OCI-LY3 (cell line): ENCODE data around the gene ZNF786.
A peak's percentile ranks its signal among the peaks of the same experiment; 100 is the strongest.

Experiments
- H2AFZ ChIP-seq: fragments of 200-600, 300-600 bp; shearing (Covaris generic); 2 replicates; pipeline ENCODE4 v1.6.0; 2014; ENCODE audit warnings: antibody characterized with exemption, low read depth, low read length
- H3K27ac ChIP-seq: fragments of 200-600, 300-600 bp; sonication (generic); 2 replicates; pipeline ENCODE4 v1.5.1; 2014; ENCODE audit warnings: mild to moderate bottlenecking, low read length, moderate library complexity, mixed read lengths
- H3K27me3 ChIP-seq: fragments of 200-600, 300-600 bp; sonication (generic); 2 replicates; pipeline ENCODE4 v1.6.1; 2014; ENCODE audit warnings: low read depth, low read length, mixed read lengths
- H3K36me3 ChIP-seq: fragments of 200-600, 300-600 bp; sonication (generic); replicated peaks from 2 replicates; pipeline ENCODE3; 2014; ENCODE audit warnings: low read depth, low read length, mixed read lengths
- H3K4me1 ChIP-seq: fragments of 300-600, 200-600 bp; sonication (generic); 2 replicates; pipeline ENCODE4 v1.6.1; 2014; ENCODE audit warnings: low read length, mixed read lengths
- H3K4me2 ChIP-seq: fragments of 200-600, 300-600 bp; sonication (generic); 2 replicates; pipeline ENCODE4 v1.6.1; 2014; ENCODE audit warnings: low read length, mixed read lengths
- H3K4me3 ChIP-seq: fragments of 300-600, 200-600 bp; sonication (generic); 2 replicates; pipeline ENCODE4 v1.5.1; 2014; ENCODE audit warnings: antibody characterized with exemption, mild to moderate bottlenecking, low read length, moderate library complexity
- H3K79me2 ChIP-seq: fragments of 300-600, 200-600 bp; shearing (Covaris generic); 2 replicates; pipeline ENCODE4 v1.6.1; 2014; ENCODE audit warnings: mild to moderate bottlenecking, low read length, mixed read lengths
- H3K9ac ChIP-seq: fragments of 300-600, 200-600 bp; shearing (Covaris generic); 2 replicates; pipeline ENCODE4 v1.6.0; 2014; ENCODE audit warnings: mild to moderate bottlenecking, low read length, moderate library complexity
- H3K9me3 ChIP-seq: fragments of 200-600, 300-600 bp; shearing (Covaris generic); 2 replicates; pipeline ENCODE4 v1.6.1; 2014; ENCODE audit warnings: low read length, mixed read lengths; ENCODE audit not compliant: insufficient read depth
- H4K20me1 ChIP-seq: fragments of 200-600, 300-600 bp; sonication (generic); 2 replicates; pipeline ENCODE4 v1.6.1; 2016; ENCODE audit warnings: low read length, mixed read lengths; ENCODE audit not compliant: insufficient read depth
- CTCF ChIP-seq: fragments of 200-600, 300-600 bp; sonication (generic); IDR thresholded peaks from 2 replicates; pipeline ENCODE4 v1.5.1; 2014; ENCODE audit warnings: antibody characterized with exemption, low read length, low read depth
- EZH2phosphoT487 ChIP-seq: fragments of 200-600 bp; shearing (Covaris generic); IDR thresholded peaks from 2 replicates; pipeline ENCODE4 v1.6.1; 2018; ENCODE audit warnings: antibody characterized with exemption, mixed run types, low read depth

The ZNF786 gene

GRCh38 chr7:149027611-149028345 is 62.7 kb downstream of the ZNF786 start:
- Histone ChIP-seq H3K27ac (peak overlapping the region; percentile 83), H3K4me2 (peak overlapping the region; percentile 82), H4K20me1 (peaks cover 31% of the 10 kb centered on the region), H2AFZ (no peak overlapping the region), H3K36me3 (peaks cover 25% of the 10 kb centered on the region), H3K4me1 (peaks cover 18% of the 10 kb centered on the region), H3K79me2 (peaks cover 55% of the 10 kb centered on the region), H3K9ac (peak overlapping the region; percentile 97), H3K4me3 (peak overlapping the region; percentile 91), H3K9me3 (no peaks in the 10 kb centered on the region), H3K27me3 (no peaks in the 10 kb centered on the region)
- TF ChIP-seq EZH2phosphoT487, result no peak
- TF ChIP-seq CTCF, result no peak

- Histone ChIP-seq H2AFZ (no peak overlapping the region), H3K4me3 (peak overlapping the region; percentile 91), H3K4me1 (peaks cover 18% of the 10 kb centered on the region), H3K9ac (peak overlapping the region; percentile 97), H3K27ac (peak overlapping the region; percentile 83), H4K20me1 (peaks cover 38% of the 10 kb centered on the region), H3K79me2 (peaks cover 62% of the 10 kb centered on the region), H3K27me3 (no peaks in the 10 kb centered on the region), H3K36me3 (peaks cover 30% of the 10 kb centered on the region), H3K9me3 (no peaks in the 10 kb centered on the region), H3K4me2 (peak overlapping the region; percentile 82)
- TF ChIP-seq EZH2phosphoT487 (no peak), CTCF (no peak)
These were observed 63.5 kb downstream of the ZNF786 start for GRCh38 chr7:149027055-149027454.

GRCh38 chr7:149023662-149024061 is 66.9 kb downstream of the ZNF786 start:
- Histone ChIP-seq H3K9me3 (no peaks in the 10 kb centered on the region), H2AFZ (no peak overlapping the region), H3K9ac (no peak overlapping the region), H3K4me1 (peaks cover 15% of the 10 kb centered on the region), H3K27me3 (no peaks in the 10 kb centered on the region), H3K4me2 (no peak overlapping the region), H3K79me2 (peaks cover 89% of the 10 kb centered on the region), H3K36me3 (peaks cover 49% of the 10 kb centered on the region), H3K27ac (no peak overlapping the region), H3K4me3 (no peak overlapping the region), H4K20me1 (peaks cover 54% of the 10 kb centered on the region)
- TF ChIP-seq CTCF (no peak), EZH2phosphoT487 (no peak)

GRCh38 chr7:149022756-149023360 is 67.7 kb downstream of the ZNF786 start:
- Histone ChIP-seq H3K9me3 (no peaks in the 10 kb centered on the region), H3K4me2 (no peak overlapping the region), H3K79me2 (peaks cover 84% of the 10 kb centered on the region), H3K27me3 (no peaks in the 10 kb centered on the region), H4K20me1 (peaks cover 54% of the 10 kb centered on the region), H3K4me3 (no peak overlapping the region), H3K36me3 (peaks cover 52% of the 10 kb centered on the region), H2AFZ (no peak overlapping the region), H3K4me1 (peaks cover 15% of the 10 kb centered on the region), H3K9ac (no peak overlapping the region), H3K27ac (no peak overlapping the region)
- TF ChIP-seq EZH2phosphoT487 (no peak), CTCF (no peak)
